ENCODE results near the gene BCL2L1.

BCL2L1 gene

GRCh38 chr20:31722257-31723068 lies at the start of gene BCL2L1:
Gene BCL2L1, minus strand, starts transcription at chr20:31722868. Its CDS starts 650 bp downstream, at chr20:31722218.
- peak; percentile 87 for DNase-seq (ENCODE audit: low read depth)
- H3K4me3 ChIP-seq (ENCODE audit: low read length): peak within 1 kb of the TSS; percentile 84
- peak; percentile 73 for TF ChIP-seq CTCF (conservative IDR thresholded peaks at IDR 0.05; ENCODE audit: low read length)

- no peak overlapping the region; the same call in 1 of the 2 replicates for H3K4me3 ChIP-seq (ENCODE audit: low read length)
- TF ChIP-seq CTCF (conservative IDR thresholded peaks at IDR 0.05; ENCODE audit: low read length): no peak
- peak; percentile 14 for DNase-seq (ENCODE audit: low read depth)
Observed at GRCh38 chr20:31770243-31770642, 47.6 kb upstream of the BCL2L1 start.

GRCh38 chr20:31769681-31770080 lies 47.0 kb upstream of the BCL2L1 start:
- TF ChIP-seq CTCF (conservative IDR thresholded peaks at IDR 0.05; ENCODE audit: low read length): no peak
- no peak for DNase-seq (ENCODE audit: low read depth)
- H3K4me3 ChIP-seq (ENCODE audit: low read length): no peak overlapping the region

GRCh38 chr20:31767805-31768204 lies 45.1 kb upstream of the BCL2L1 start:
- no peak overlapping the region for H3K4me3 ChIP-seq (ENCODE audit: low read length)
- DNase-seq (ENCODE audit: low read depth): no peak
- no peak for TF ChIP-seq CTCF (conservative IDR thresholded peaks at IDR 0.05; ENCODE audit: low read length)

GRCh38 chr20:31764641-31765305 lies 42.1 kb upstream of the BCL2L1 start:
- no peak overlapping the region for H3K4me3 ChIP-seq (ENCODE audit: low read length)
- DNase-seq (ENCODE audit: low read depth): peak; percentile 54
- no peak for TF ChIP-seq CTCF (conservative IDR thresholded peaks at IDR 0.05; ENCODE audit: low read length)

- TF ChIP-seq CTCF (conservative IDR thresholded peaks at IDR 0.05; ENCODE audit: low read length): no peak
Observed at GRCh38 chr20:31760519-31761240, 38.0 kb upstream of the BCL2L1 start.

More at GRCh38 chr20:31760519-31761240, 38.0 kb upstream of the BCL2L1 start:
- H3K4me3 ChIP-seq (ENCODE audit: low read length): no peak overlapping the region
- DNase-seq (ENCODE audit: low read depth): peak; percentile 24

All from AG10803 (cell line).